Measurements from ENCODE around the gene HAPLN1. TPM values are rescaled to one million over a fixed set of nuclear protein-coding genes. Genes with fewer than 3 reads are reported as not detected.
A peak's percentile ranks its signal among the peaks of the same experiment; 100 is the strongest.

The HAPLN1 gene
- polyA plus RNA-seq, 2 of the 4 experiments (the other 2 are of a cell fraction): not detected

- ATAC-seq (no peak), DNase-seq (ENCODE audit: low read depth in 1 of 2, low spot score in 1 of 2) (no peak), FAIRE-seq (no peak)
- Histone ChIP-seq H3K27ac (no peak overlapping the region), H3K4me2 (no peak overlapping the region), H3K9me3 (no peaks in the 10 kb centered on the region), H3K4me1 (no peaks in the 10 kb centered on the region), H3K4me3 (no peak overlapping the region)
- POLR2A ChIA-PET: no interaction called here
- 18% methylated on average over 2 of the region's 2 CpGs for WGBS (ENCODE audit: missing lambda C conversion rate)
- CTCF ChIA-PET: no interaction called here
- TF ChIP-seq HDAC2 (IDR thresholded peaks at IDR 0.05) (no peak), NPAS2 (CRISPR knock-in tag; IDR thresholded peaks at IDR 0.05; ENCODE audit: borderline replicate concordance) (no peak), ZC3H11A (IDR thresholded peaks at IDR 0.05) (no peak), MYC (IDR thresholded peaks at IDR 0.05; ENCODE audit: borderline replicate concordance, low read length) (no peak), KDM5A (IDR thresholded peaks at IDR 0.05) (no peak), REST (IDR thresholded peaks at IDR 0.05) (no peak)
- TF ChIP-seq, protein P1, sequence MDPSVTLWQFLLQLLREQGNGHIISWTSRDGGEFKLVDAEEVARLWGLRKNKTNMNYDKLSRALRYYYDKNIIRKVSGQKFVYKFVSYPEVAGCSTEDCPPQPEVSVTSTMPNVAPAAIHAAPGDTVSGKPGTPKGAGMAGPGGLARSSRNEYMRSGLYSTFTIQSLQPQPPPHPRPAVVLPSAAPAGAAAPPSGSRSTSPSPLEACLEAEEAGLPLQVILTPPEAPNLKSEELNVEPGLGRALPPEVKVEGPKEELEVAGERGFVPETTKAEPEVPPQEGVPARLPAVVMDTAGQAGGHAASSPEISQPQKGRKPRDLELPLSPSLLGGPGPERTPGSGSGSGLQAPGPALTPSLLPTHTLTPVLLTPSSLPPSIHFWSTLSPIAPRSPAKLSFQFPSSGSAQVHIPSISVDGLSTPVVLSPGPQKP (IDR thresholded peaks at IDR 0.05; ENCODE audit: low read depth, low read length): no peak
Measured at GRCh38 chr5:83653669-83654068, 67.0 kb downstream of the HAPLN1 start.

GRCh38 chr5:83645936-83646335 lies 74.7 kb downstream of the HAPLN1 start:
- TF ChIP-seq USF2 (IDR thresholded peaks at IDR 0.05) (no peak), CEBPB (IDR thresholded peaks at IDR 0.05) (peak; percentile 29 to 53; a peak in 2 of 4 replicates)
- WGBS (ENCODE audit: missing lambda C conversion rate): 9% methylated on average over 1 of the region's 1 CpG
- Histone ChIP-seq H3K4me3 (no peak overlapping the region), H3K9me3 (no peaks in the 10 kb centered on the region), H3K27ac (no peak overlapping the region), H3K4me2 (no peak overlapping the region), H3K4me1 (peaks cover 3% of the 10 kb centered on the region; the same call in 1 of the 3 replicates)
- ATAC-seq (no peak), DNase-seq (ENCODE audit: low read depth in 1 of 2, low spot score in 1 of 2) (no peak), FAIRE-seq (no peak)
- CTCF ChIA-PET: no interaction called here
- POLR2A ChIA-PET: no interaction called here

DNA sequence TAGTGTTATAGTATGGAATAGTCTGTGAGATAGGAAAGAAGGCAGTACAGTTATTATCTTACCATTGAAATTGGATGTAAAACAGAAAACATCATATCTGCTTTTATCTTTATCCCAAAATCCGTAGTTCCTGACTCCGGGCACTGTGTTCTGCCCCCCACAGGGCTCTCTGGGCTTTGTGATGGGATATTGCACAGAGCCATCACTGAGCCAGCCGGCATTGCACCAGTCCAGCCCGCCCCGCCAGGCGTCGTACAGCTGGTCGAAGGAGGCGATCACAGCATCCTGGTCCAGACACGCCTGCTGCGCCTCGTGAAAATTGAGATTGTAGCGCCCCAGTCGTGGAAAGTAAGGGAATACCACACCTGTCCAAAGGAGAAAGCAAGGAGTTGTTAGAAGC lies 76.4 kb downstream of the HAPLN1 start:
- CTCF ChIA-PET: no interaction called here
- 79% methylated on average over 14 of the region's 14 CpGs for WGBS (ENCODE audit: missing lambda C conversion rate)
- no peak for ATAC-seq
- no peak for TF ChIP-seq FOXS1 (CRISPR knock-in tag; IDR thresholded peaks at IDR 0.05)
- no peak for TF ChIP-seq TFCP2L1 (CRISPR knock-in tag; IDR thresholded peaks at IDR 0.05)
- TF ChIP-seq GATA3 (IDR thresholded peaks at IDR 0.05; ENCODE audit: borderline replicate concordance): no peak
- no peak for TF ChIP-seq RARB (CRISPR knock-in tag; IDR thresholded peaks at IDR 0.05)
- TF ChIP-seq HEYL (CRISPR knock-in tag; IDR thresholded peaks at IDR 0.05): no peak
- TF ChIP-seq, protein P2, sequence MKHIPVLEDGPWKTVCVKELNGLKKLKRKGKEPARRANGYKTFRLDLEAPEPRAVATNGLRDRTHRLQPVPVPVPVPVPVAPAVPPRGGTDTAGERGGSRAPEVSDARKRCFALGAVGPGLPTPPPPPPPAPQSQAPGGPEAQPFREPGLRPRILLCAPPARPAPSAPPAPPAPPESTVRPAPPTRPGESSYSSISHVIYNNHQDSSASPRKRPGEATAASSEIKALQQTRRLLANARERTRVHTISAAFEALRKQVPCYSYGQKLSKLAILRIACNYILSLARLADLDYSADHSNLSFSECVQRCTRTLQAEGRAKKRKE (CRISPR knock-in tag; IDR thresholded peaks at IDR 0.05; ENCODE audit: low read depth): no peak
- TF ChIP-seq HMGXB4 (CRISPR knock-in tag; IDR thresholded peaks at IDR 0.05; ENCODE audit: borderline replicate concordance): no peak
- TF ChIP-seq ZFP36 (IDR thresholded peaks at IDR 0.05; ENCODE audit: borderline replicate concordance, partially characterized antibody): no peak
- TF ChIP-seq POLR2AphosphoS2 (conservative IDR thresholded peaks at IDR 0.05; ENCODE audit: low read length): no peak
- TF ChIP-seq HOXA7 (CRISPR knock-in tag; IDR thresholded peaks at IDR 0.05): no peak
- TF ChIP-seq BCL3 (IDR thresholded peaks at IDR 0.05): no peak
- TF ChIP-seq EHF (CRISPR knock-in tag; IDR thresholded peaks at IDR 0.05): no peak
- no peak for TF ChIP-seq RFX5 (IDR thresholded peaks at IDR 0.05)
- TF ChIP-seq EHMT2 (IDR thresholded peaks at IDR 0.05; ENCODE audit: low read depth): no peak
- no peak for TF ChIP-seq NFE2L2 (conservative IDR thresholded peaks at IDR 0.05; ENCODE audit: low read length)

More for the DNA sequence above, 76.4 kb downstream of the HAPLN1 start:
- Histone ChIP-seq H3K4me1 (peaks cover 3% of the 10 kb centered on the region; the same call in 1 of the 3 replicates), H3K4me2 (no peak overlapping the region), H3K27ac (no peak overlapping the region), H3K9me3 (no peaks in the 10 kb centered on the region), H3K4me3 (no peak overlapping the region)
- POLR2A ChIA-PET: no interaction called here
- FAIRE-seq (no peak), DNase-seq (ENCODE audit: low read depth in 1 of 2, low spot score in 1 of 2) (no peak)

Data from A549 (cell line).